PC-3 (cell line): Measurements from ENCODE around the gene MCOLN2. TPM values are rescaled to one million over a fixed set of nuclear protein-coding genes. Genes with fewer than 3 reads are reported as not detected.
"Not testable (repeated sequence)": the region's sequence is repeated elsewhere in the genome, so short reads cannot be mapped to it uniquely, and the experiment has no call there.

Source experiments
- ATAC-seq: fragments of 200-7000 bp; cut with Tn5 transposase; 2 replicates; pipeline ENCODE4 v1.9.1; 2020; ENCODE audit warnings: mild to moderate bottlenecking, moderate library complexity
- BruUV-seq: library from RNA; stranded (reverse); fragments of 400-500 nt; replicated peaks from 2 replicates; lab custom pipeline; 2021; lab: Mats Ljungman, UMichigan
- CTCF ChIA-PET: fragments of 300-600 bp; sonication (Branson Sonifier 250); formaldehyde crosslinking; loops from one replicate; lab custom pipeline; 2022; ENCODE audit warnings: antibody characterized with exemption; lab: Charles Lee
- POLR2A ChIA-PET: fragments of 300-600 bp; sonication (Branson Sonifier 250); formaldehyde crosslinking; loops from one replicate; lab custom pipeline; 2022; ENCODE audit warnings: antibody characterized with exemption; ENCODE audit not compliant: unreplicated experiment; lab: Charles Lee
- DNase-seq: peaks from one replicate; pipeline ENCODE4 v3.0.0-alpha.2; 2015
- H2AFZ ChIP-seq: fragments of 300-600 bp; sonication (generic); 2 replicates; pipeline ENCODE4 v1.6.0; 2016; ENCODE audit warnings: antibody characterized with exemption, low read length
- H3F3A ChIP-seq: fragments of 300-600 bp; sonication (generic); one replicate; pipeline ENCODE4 v1.6.0; 2017; ENCODE audit warnings: antibody characterized with exemption, low read length, control low read depth, mild to moderate bottlenecking; ENCODE audit not compliant: unreplicated experiment
- H3K27ac ChIP-seq: fragments of 300-600 bp; sonication (generic); 2 replicates; pipeline ENCODE4 v1.5.1; 2016; ENCODE audit warnings: mild to moderate bottlenecking, low read length
- H3K27me3 ChIP-seq: fragments of 300-600 bp; sonication (generic); 2 replicates; pipeline ENCODE4 v1.6.1; 2016; ENCODE audit warnings: low read length, mixed read lengths
- H3K36me3 ChIP-seq: fragments of 300-600 bp; sonication (generic); 2 replicates; pipeline ENCODE4 v1.6.1; 2016; ENCODE audit warnings: low read depth, mixed run types, low read length, mixed read lengths
- H3K4me1 ChIP-seq: fragments of 300-600 bp; sonication (generic); 2 replicates; pipeline ENCODE4 v1.5.1; 2016; ENCODE audit warnings: low read length; ENCODE audit not compliant: insufficient read depth
- H3K4me2 ChIP-seq: fragments of 300-600 bp; sonication (generic); 2 replicates; pipeline ENCODE4 v1.6.0; 2016; ENCODE audit warnings: low read length
- H3K4me3 ChIP-seq: fragments of 300-600 bp; sonication (generic); 2 replicates; pipeline ENCODE4 v1.5.1; 2016; ENCODE audit warnings: mild to moderate bottlenecking, low read length, mixed read lengths
- H3K79me2 ChIP-seq: fragments of 300-600 bp; sonication (generic); 2 replicates; pipeline ENCODE4 v1.6.1; 2017; ENCODE audit warnings: low read length, mixed read lengths
- H3K9ac ChIP-seq: fragments of 300-600 bp; sonication (generic); 2 replicates; pipeline ENCODE4 v1.6.0; 2016; ENCODE audit warnings: mild to moderate bottlenecking, low read length
- H3K9me2 ChIP-seq: fragments of 300-600 bp; sonication (generic); replicated peaks from 2 replicates; pipeline ENCODE4 v1.6.1; 2016; ENCODE audit warnings: mixed run types, low read length, mixed read lengths
- H3K9me3 ChIP-seq: fragments of 300-600 bp; sonication (generic); 2 replicates; pipeline ENCODE4 v1.6.1; 2016; ENCODE audit warnings: low read length, mixed read lengths
- H4K20me1 ChIP-seq: fragments of 300-600 bp; sonication (generic); 2 replicates; pipeline ENCODE4 v1.6.1; 2016; ENCODE audit warnings: low read length, mixed read lengths
- CTCF ChIP-seq: fragments of 300-600 bp; sonication (generic); conservative IDR thresholded peaks from 2 replicates; pipeline ENCODE4 v1.5.1; 2017; ENCODE audit warnings: antibody characterized with exemption, low read depth, mild to moderate bottlenecking, low read length
- EZH2 ChIP-seq: fragments of 300-600 bp; sonication (generic); IDR thresholded peaks from one replicate; pipeline ENCODE4 v1.6.1; 2017; ENCODE audit warnings: antibody characterized with exemption, mild to moderate bottlenecking, low read length; ENCODE audit not compliant: unreplicated experiment
- EZH2phosphoT487 ChIP-seq: fragments of 300-600 bp; sonication (generic); IDR thresholded peaks from 2 replicates; pipeline ENCODE4 v1.6.1; 2018; ENCODE audit warnings: mild to moderate bottlenecking, antibody characterized with exemption, low read length, borderline replicate concordance
- intact Hi-C: fragments of 100-400 bp; cut with micrococcal nuclease; formaldehyde crosslinking; loops from 2 replicates; pipeline ENCODE4 v1.9.0; 2023
- total RNA-seq: library from RNA; depleted of rRNA; stranded (reverse); fragments of >200 nt; gene quantifications from 2 replicates; pipeline ENCODE4 v1.2.3, GENCODE V29; 2014

Gene MCOLN2
- total RNA-seq, 1 experiment from 2014 or later, result 24.6 TPM

DNA sequence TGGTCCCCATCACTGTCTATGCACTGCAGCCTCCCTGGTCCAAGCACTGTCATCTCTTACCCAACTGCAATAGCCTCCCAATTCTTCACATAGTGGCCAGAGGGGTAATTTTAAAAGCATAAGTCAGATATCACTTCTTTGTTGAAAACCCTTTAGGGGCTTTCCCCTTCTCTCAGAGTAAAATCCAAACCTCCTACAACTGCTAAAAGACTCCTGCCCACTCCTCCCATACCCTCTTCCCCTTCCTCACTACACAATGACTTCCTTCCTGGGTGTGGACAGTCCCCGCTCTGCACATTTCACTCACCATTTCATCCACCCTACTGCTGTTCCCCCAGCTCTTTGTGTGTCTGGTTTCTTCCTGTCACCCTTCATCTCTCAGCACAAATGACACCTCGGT is 8.3 kb downstream of the MCOLN2 start:
- POLR2A ChIA-PET, result no interaction called here
- no peak overlapping the region for H2AFZ ChIP-seq
- intact Hi-C loops, result no loop called here

GRCh38 chr1:84986561-84986960 is 10.4 kb downstream of the MCOLN2 start:
- H2AFZ ChIP-seq, DNase-seq, CTCF ChIA-PET, ATAC-seq, H3K4me1 ChIP-seq, H3K4me2 ChIP-seq, H3K27ac ChIP-seq, H3K9ac ChIP-seq, H3K27me3 ChIP-seq, H3K9me3 ChIP-seq, H3F3A ChIP-seq, H3K36me3 ChIP-seq, H3K79me2 ChIP-seq, BruUV-seq, H4K20me1 ChIP-seq, intact Hi-C loops, H3K4me3 ChIP-seq, H3K9me2 ChIP-seq, POLR2A ChIA-PET: not testable (repeated sequence)

More for the DNA sequence above, 8.3 kb downstream of the MCOLN2 start:
- no peaks in the 10 kb centered on the region for H3K4me1 ChIP-seq
- TF ChIP-seq EZH2phosphoT487 (no peak), EZH2 (no peak), CTCF (no peak)
- no peaks in the 10 kb centered on the region for H3K9me3 ChIP-seq
- H3F3A ChIP-seq, result no peaks in the 10 kb centered on the region
- CTCF ChIA-PET, result no interaction called here
- DNase-seq (no peak), ATAC-seq (no peak)
- H3K9ac ChIP-seq, result no peak overlapping the region
- no peaks in the 10 kb centered on the region for H3K9me2 ChIP-seq
- H3K27me3 ChIP-seq, result no peaks in the 10 kb centered on the region
- no peak overlapping the region for H3K27ac ChIP-seq
- no peaks in the 10 kb centered on the region for H3K36me3 ChIP-seq
- H3K4me2 ChIP-seq, result no peak overlapping the region
- no peak overlapping the region for H3K4me3 ChIP-seq
- no peaks in the 10 kb centered on the region for H3K79me2 ChIP-seq
- H4K20me1 ChIP-seq, result no peaks in the 10 kb centered on the region
- BruUV-seq, result no TSS peak

DNA sequence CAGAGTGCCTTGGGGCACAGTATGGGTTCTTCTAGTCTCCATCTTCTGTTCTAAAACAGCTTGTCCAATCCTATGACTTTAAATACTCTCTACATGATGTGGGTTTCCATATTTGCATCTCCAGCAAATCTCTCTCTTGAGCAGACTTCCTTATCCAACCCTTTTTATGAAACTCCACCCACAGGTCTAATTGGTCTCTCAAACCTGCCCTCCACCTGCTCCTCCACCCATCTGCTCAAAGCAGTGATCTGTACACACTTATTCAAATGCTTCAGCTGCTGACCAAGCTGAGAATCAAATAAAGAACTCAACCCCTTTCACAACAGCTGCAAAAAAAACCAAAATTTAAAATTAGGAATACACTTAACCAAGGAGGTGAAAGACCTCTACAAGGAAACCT is 11.5 kb downstream of the MCOLN2 start:
- ChIA-PET POLR2A (no interaction called here), CTCF (no interaction called here)
- Histone ChIP-seq H3K79me2 (no peaks in the 10 kb centered on the region), H3K4me2 (no peak overlapping the region), H2AFZ (no peak overlapping the region), H4K20me1 (no peaks in the 10 kb centered on the region), H3K4me1 (no peaks in the 10 kb centered on the region), H3K4me3 (no peak overlapping the region), H3K9ac (no peak overlapping the region), H3K9me3 (no peaks in the 10 kb centered on the region), H3K36me3 (no peaks in the 10 kb centered on the region), H3K9me2 (no peaks in the 10 kb centered on the region), H3K27me3 (no peaks in the 10 kb centered on the region), H3F3A (no peaks in the 10 kb centered on the region), H3K27ac (no peak overlapping the region)
- intact Hi-C loops, result no loop called here
- no peak for TF ChIP-seq CTCF
- TF ChIP-seq EZH2, result no peak
- TF ChIP-seq EZH2phosphoT487, result no peak
- ATAC-seq (no peak), DNase-seq (no peak)
- BruUV-seq, result no TSS peak
